ENCODE results near the gene DUSP22.

Gene DUSP22

GRCh38 chr6:353642-354614 is 61.6 kb downstream of the DUSP22 start:
- no peak for DNase-seq

GRCh38 chr6:354631-355280 is 62.5 kb downstream of the DUSP22 start:
- no peak for DNase-seq

DNA sequence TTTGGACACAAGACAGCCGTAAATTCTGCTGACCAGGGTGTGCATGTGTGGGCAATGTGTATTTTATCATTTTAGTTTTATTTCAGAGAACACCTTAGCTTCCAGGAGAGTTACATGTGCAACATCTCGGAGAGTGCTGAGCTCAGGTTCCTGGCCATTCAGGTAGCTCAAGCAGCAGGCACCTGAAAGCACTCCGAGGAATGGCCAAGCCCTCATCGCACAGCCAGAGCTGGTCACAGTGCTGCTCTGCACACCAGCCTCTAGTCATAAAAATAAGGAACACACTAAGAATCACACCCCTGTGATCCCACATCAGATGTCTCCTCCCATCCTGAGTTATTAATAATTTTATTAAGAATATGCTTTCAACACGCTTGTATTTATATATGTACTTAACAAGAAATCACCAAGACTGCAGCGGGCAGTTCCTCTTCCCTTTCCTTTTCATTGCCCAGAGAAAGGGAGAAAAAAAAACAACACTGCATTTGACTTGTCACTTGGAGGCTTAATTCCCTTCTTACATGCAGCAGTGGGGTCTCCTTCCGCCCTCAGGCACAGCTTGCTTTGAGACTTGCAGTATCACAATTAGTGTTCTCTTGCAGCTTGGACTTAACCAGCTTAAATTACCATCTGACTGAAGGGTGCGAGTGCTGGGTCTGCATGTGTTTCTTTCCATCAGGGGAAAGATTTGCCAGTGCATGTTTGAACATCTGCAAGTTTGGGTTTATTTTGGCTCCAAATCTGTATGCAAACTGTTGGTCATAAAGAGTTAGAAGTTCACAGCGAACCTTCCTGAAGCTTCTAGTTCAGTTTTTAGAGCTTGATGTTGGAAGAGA is 63.3 kb downstream of the DUSP22 start:
- DNase-seq = no peak

DNA sequence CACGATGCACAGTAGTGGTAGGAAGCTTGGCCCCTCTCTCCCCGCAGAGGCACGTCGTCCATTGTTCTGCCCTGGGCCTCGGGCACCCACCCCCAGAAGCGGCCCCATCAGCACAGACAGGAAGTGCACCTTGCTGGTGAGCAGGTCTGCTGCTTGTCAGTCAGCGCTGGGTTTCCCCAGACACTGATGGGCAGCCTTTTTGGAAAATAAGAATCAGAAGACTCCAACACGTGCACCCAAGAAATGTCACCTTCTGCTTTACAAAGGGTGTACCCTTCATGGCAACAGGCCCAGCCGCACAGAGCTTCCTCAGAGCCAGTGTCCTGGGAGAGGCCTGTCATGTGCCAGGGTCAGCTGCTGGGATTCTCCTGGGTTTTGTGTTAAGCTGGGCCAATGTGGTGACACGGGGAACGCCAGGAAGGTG is 64.6 kb downstream of the DUSP22 start:
- no peak for DNase-seq

GRCh38 chr6:357261-357790 is 65.0 kb downstream of the DUSP22 start:
- DNase-seq = no peak

DNA sequence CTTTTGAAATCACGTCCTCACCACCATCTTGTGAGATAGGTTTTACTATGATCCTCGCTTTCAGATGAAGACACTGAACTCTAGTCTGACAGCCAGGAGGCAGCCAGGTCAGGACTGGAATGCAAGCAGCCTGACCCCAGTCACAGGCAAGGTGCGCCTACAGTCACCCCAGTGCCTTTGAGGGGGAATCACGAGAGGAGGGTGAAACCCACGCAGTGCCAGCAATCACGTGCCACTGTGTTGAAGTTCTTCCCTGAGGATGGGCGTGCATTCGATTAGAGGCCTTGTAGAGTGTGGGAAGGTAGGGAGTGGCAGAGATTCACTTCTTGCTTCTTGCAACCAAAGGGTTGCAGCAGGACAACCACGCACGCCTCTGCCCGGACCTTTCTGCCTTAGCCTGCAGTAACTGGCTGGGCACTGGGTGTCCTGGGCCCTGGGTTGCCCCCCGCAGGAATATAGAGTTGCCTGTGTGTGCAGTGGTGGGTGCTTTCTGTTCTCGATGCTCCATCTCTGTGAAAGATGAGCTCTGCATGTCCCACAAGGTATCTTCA is 65.6 kb downstream of the DUSP22 start:
- DNase-seq = no peak

DNA sequence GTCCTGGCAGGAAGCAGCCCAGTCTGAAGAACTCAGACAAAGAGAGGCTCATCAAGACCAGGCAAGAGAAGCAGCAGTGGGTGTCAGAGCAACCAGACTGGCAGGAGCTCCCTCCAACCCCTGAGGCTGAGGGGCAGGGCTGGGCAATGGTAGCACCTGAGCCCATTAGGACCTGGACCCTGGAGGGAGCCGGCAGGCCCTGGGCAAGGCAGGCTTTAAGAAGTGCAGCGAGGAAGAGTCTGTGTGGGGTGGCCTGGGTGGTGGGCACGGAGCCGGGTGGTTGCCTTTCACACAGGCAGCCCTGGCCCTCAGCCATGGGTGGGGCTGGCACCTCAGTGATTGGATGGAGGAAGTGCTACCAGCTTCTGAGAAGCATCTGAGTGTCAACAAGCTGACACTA is 66.1 kb downstream of the DUSP22 start:
- no peak for DNase-seq

GRCh38 chr6:358847-359246 is 66.6 kb downstream of the DUSP22 start:
- no peak for DNase-seq

GRCh38 chr6:359261-360035 is 67.2 kb downstream of the DUSP22 start:
- DNase-seq = no peak

GRCh38 chr6:360349-360748 is 68.1 kb downstream of the DUSP22 start:
- no peak for DNase-seq

DNA sequence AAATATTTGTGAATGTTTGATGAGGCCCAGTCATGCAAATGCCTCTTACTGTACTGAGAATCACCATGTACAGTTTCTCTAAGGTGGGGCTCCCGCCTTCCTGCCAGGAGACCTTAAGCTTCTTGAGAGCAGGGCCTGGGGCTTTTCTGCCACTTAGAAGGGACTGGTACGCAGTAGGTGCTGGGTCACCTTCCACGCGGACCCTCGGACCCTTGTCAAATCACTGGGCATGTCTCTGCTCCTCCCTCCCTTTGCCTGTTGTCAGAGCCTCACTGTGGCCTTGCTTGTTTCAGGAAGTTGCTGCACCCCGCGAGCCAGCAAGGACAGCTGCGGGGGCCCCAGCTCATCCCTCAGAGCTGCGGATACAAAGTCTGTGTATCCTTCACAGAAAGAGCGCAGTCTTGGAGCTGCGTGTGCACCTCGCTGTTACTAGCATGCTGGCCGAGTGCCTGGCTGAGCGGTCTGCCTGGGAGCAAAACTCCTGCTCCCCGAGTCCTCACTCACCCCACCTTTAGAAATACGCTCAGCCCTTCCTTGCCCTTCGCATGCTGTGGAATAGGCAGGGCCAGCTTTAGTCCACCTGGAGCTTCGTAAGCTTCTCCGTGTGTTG is 68.6 kb downstream of the DUSP22 start:
- DNase-seq = no peak

- no peak for DNase-seq
These were observed 69.3 kb downstream of the DUSP22 start for GRCh38 chr6:361411-362132.

DNA sequence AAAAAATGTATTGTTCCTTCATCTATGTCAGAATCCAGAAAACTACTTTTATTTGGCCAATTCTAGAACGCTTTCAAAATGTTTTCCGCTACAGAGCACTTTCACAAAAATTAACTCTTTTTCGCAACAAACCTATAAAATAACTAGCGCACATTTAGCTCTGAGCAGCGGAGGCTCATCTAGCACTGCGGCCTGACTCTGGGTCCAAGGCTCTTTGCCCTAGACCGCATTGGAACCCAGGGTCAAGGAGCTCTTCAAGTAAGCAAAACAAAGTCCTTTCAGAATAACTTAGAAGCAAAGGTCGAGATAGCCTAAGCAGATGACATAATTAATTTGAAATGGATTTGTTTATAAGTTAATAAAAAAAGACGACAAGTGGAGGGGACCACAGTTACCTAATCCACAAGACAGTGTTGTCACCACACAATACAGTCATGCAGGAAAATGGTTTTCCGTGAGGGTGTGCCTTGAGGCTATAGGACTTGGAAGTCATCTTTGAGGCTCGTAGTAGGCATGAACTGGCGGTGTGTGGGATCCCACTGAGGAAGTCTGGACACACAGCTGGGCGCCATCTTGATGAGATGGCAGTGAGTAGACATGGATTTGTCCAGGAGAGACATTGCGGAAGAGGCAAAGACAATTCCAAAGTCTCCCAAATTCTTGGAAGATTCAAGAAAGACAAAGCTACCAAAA is 70.1 kb downstream of the DUSP22 start:
- DNase-seq = no peak

- no peak for DNase-seq
These were observed 70.6 kb downstream of the DUSP22 start for GRCh38 chr6:362924-363249.

GRCh38 chr6:363291-363690 is 71.0 kb downstream of the DUSP22 start:
- no peak for DNase-seq

GRCh38 chr6:363909-364308 is 71.6 kb downstream of the DUSP22 start:
- no peak for DNase-seq

DNA sequence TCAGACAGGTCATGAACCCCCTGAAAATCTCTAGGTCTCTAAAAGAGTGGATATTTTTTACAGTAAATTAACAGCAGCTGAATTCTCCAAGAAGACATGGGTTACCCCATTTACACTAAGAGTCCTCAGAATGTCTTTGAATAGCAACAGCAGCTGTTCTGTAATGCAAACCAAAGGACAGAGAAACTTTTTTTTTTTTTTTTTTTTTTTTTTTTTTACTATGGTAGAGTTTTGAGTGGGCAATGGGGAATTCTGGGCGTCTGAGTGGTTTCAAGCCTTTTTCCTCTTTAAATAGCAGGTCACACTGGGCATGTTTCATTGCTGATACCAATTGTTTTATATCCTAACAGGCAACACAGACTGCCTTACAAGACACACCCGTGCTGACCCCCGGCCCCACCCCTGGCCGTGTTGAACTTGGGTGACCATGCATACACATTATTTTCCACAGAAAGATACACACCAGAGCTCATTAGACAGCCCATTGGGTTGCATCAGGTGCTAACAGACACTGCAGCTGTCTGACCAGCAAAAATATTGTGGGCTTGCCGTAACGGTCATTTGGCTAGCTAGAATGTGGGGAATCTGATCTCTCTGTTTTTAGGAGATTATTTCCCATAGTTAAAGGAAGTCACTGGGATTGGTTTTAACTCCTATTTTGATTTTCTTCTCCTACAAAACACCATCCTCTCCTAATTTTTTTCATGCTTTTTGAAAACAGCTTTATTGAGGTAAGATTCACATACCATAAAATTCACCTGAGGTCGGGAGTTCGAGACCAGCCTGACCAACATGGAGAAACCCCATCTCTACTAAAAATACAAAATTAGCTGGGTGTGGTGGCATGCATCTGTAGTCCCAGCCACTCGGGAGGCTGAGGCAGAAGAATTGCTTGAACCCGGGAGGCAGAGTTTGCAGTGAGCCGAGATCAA is 72.6 kb downstream of the DUSP22 start:
- DNase-seq = no peak

GRCh38 chr6:365835-366234 is 73.5 kb downstream of the DUSP22 start:
- no peak for DNase-seq
